ENCODE data around the gene CASP3. TPM values are rescaled to one million over a fixed set of nuclear protein-coding genes. Genes with fewer than 3 reads are reported as not detected.

CASP3 gene
- polyA plus RNA-seq, 4 donors, result 37.2 to 66.6 (median 57.8) TPM

DNA sequence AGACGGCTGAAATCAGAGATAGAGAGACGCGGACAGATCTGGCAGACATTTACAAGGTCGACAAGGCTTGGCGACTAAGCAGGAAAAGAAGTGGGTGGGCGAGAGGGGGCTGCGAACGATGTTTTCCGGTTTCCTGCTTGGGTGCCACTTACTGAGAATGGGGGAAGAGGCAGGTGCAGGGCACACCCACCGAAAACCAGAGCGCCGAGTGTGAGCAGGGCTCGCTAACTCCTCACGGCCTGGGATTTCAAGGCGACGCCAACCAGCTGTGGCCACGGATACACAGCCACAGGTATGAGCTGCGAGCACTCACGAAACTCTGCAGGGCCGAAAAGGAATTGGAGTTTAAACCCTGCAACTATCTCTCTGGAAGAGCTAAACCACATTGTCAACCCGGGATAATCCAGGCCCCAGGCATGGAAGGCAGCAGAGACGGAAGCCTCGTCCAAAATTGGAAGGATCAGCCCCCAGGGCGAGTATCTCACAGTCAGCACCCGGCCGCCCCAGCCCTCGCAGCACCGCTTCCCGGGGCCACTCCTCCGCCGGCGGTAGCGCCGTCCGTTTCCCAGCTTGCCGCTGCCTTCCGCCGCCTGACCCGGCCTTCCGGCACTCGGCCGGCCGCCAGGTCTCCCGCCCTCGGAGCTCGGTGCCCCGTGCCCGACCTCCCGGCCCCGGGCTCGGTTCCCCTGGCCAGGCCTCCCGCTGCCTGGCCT lies 778 bp downstream of the CASP3 start:
- peak overlapping the region; percentile 89 to 99 (median 99) for H3K4me3 ChIP-seq (ENCODE audit: low read depth in 1 of 3, low read length in 3 of 3)
- no peaks in the 10 kb centered on the region for H3K27me3 ChIP-seq (ENCODE audit: control insufficient read depth in 3 of 3, insufficient read depth in 3 of 3, low read length in 3 of 3)
- H3K36me3 ChIP-seq (ENCODE audit: control insufficient read depth in 3 of 3, insufficient read depth in 2 of 3, low read depth in 1 of 3, low read length in 3 of 3), result peaks cover 0 to 7% (median 0%) of the 10 kb centered on the region in 3 donors
- DNase-seq, result peak; percentile 51 to 77
- WGBS, 3 donors, result 0 to 1% (median 1%) methylated on average over 34 to 52 of the region's 52 CpGs
- no peaks in the 10 kb centered on the region for H3K9me3 ChIP-seq (ENCODE audit: control insufficient read depth in 2 of 2, insufficient read depth in 1 of 2, low read depth in 1 of 2, low read length in 1 of 2)
- peak overlapping the region; percentile 96 to 98 (median 98) for H3K27ac ChIP-seq (ENCODE audit: low read depth in 1 of 3, low read length in 2 of 3)
- peaks cover 4 to 21% (median 17%) of the 10 kb centered on the region in 3 donors for H3K4me1 ChIP-seq (ENCODE audit: control insufficient read depth in 3 of 3, insufficient read depth in 2 of 3, low read depth in 1 of 3, low read length in 2 of 3)
- FAIRE-seq, result no peak

DNA sequence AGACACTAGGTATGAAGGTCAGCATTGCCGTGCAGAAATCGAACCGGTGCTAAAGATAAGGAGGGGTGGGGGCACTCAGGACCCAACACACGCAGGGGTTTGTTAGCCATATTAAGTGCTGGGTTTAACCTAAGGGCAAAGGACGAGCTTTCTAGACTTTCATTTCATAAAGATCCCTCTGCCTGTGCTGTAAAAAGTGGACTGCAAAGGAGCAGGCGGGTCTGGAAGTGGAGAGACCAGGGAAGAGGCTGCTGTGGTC lies 1.3 kb downstream of the CASP3 start:
- peaks cover 0 to 7% (median 0%) of the 10 kb centered on the region in 3 donors for H3K36me3 ChIP-seq (ENCODE audit: control insufficient read depth in 3 of 3, insufficient read depth in 2 of 3, low read depth in 1 of 3, low read length in 3 of 3)
- peak overlapping the region; percentile 96 to 98 (median 98) for H3K27ac ChIP-seq (ENCODE audit: low read depth in 1 of 3, low read length in 2 of 3)
- H3K9me3 ChIP-seq (ENCODE audit: control insufficient read depth in 2 of 2, insufficient read depth in 1 of 2, low read depth in 1 of 2, low read length in 1 of 2), result no peaks in the 10 kb centered on the region
- FAIRE-seq (no peak), DNase-seq (peak; percentile 49 to 63)
- WGBS, 3 donors, result 1 to 4% (median 2%) methylated on average over 6 of the region's 6 CpGs
- peak overlapping the region; percentile 89 to 99 (median 99) for H3K4me3 ChIP-seq (ENCODE audit: low read depth in 1 of 3, low read length in 3 of 3)
- H3K4me1 ChIP-seq (ENCODE audit: control insufficient read depth in 3 of 3, insufficient read depth in 2 of 3, low read depth in 1 of 3, low read length in 2 of 3), result peaks cover 4 to 21% (median 17%) of the 10 kb centered on the region in 3 donors
- H3K27me3 ChIP-seq (ENCODE audit: control insufficient read depth in 3 of 3, insufficient read depth in 3 of 3, low read length in 3 of 3), result no peaks in the 10 kb centered on the region

DNA sequence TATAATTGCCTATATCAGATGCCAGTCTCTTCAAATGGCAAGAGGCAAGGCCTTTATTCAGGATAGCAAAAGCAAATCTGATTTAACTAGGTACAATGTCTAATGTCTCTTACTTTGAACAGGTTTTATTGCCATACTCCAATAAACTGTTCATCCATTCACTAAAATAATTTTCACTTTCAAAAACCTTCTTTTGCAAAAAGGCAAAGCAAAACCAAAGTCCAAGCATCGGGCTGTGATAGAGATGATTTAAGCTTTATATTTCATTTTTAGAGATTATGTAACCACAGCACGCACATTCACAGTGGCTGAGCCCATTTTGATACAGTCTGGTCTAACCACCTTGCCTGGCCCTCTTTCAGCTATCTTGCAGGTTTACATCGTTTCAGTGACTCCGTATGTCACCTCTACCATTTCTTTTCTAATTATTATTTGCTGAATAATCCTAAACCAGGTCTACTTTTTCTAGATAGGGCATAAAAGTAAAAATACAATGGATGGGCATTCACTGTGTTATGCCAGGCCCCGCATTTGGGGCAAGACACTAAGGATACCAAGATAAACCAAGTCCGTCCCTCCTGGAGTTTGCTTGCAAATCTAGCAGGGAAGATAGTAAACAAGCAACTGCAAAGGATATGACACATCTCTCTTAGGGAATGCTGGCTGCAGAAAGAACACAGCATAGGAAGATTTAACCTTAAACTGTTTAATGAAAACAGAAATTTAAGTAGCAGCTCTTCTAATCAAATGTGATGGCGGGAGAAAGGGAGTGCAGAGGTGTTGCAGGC lies 1.8 kb downstream of the CASP3 start:
- no peaks in the 10 kb centered on the region for H3K27me3 ChIP-seq (ENCODE audit: control insufficient read depth in 3 of 3, insufficient read depth in 3 of 3, low read length in 3 of 3)
- H3K4me1 ChIP-seq (ENCODE audit: control insufficient read depth in 3 of 3, insufficient read depth in 2 of 3, low read depth in 1 of 3, low read length in 2 of 3), result peaks cover 4 to 21% (median 17%) of the 10 kb centered on the region in 3 donors
- FAIRE-seq (no peak), DNase-seq (peak; percentile 53 to 64)
- H3K4me3 ChIP-seq (ENCODE audit: low read depth in 1 of 3, low read length in 3 of 3), result peak overlapping the region; percentile 89 to 99 (median 99)
- 11 to 45% (median 14%) methylated on average over 7 of the region's 7 CpGs for WGBS, 3 donors
- no peaks in the 10 kb centered on the region for H3K9me3 ChIP-seq (ENCODE audit: control insufficient read depth in 2 of 2, insufficient read depth in 1 of 2, low read depth in 1 of 2, low read length in 1 of 2)
- peak overlapping the region; percentile 96 to 98 (median 98) for H3K27ac ChIP-seq (ENCODE audit: low read depth in 1 of 3, low read length in 2 of 3)
- H3K36me3 ChIP-seq (ENCODE audit: control insufficient read depth in 3 of 3, insufficient read depth in 2 of 3, low read depth in 1 of 3, low read length in 3 of 3), result peaks cover 0 to 8% (median 0%) of the 10 kb centered on the region in 3 donors

DNA sequence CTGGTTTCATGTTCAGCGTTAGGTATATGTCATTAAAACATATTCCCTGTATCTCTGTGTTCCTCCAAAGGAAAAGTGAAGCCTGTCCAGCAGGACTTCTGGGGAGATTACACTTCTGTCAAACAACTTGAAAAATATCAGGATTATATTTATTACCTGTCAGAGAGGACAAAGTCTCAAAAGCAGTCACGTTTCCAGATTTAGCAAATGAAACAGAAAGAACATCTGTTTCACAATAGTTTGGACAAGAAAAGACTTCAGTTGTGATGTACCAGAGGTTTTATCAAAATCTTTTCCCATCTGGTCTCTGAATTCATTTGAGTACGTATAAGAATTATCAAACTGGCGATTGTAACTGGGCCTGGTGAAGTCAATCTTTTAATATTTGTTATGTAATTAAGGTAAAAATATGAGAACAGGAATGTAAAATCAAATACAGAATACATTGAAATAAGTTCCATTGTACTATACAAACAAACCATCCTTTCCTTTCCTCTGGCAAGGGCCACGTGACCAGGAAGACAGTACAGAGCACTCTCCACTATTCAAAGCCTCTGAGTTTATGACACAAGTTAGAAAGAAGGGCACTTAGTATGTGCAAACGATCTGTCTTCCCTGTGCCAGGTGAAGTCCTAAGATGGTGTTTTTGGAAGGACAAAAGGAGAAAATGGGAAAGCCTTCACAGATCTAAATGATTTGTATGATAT lies 3.2 kb downstream of the CASP3 start:
- H3K27ac ChIP-seq (ENCODE audit: low read depth in 1 of 3, low read length in 2 of 3), result peak overlapping the region in 2 of 3 donors; percentile 46 to 96
- peak; percentile 76 to 78 for DNase-seq
- no peaks in the 10 kb centered on the region for H3K9me3 ChIP-seq (ENCODE audit: control insufficient read depth in 2 of 2, insufficient read depth in 1 of 2, low read depth in 1 of 2, low read length in 1 of 2)
- H3K4me1 ChIP-seq (ENCODE audit: control insufficient read depth in 3 of 3, insufficient read depth in 2 of 3, low read depth in 1 of 3, low read length in 2 of 3), result peaks cover 4 to 21% (median 20%) of the 10 kb centered on the region in 3 donors
- H3K4me3 ChIP-seq (ENCODE audit: low read depth in 1 of 3, low read length in 3 of 3), result peak overlapping the region in 1 of 3 donors; percentile 22
- peaks cover 2 to 14% (median 3%) of the 10 kb centered on the region in 3 donors for H3K36me3 ChIP-seq (ENCODE audit: control insufficient read depth in 3 of 3, insufficient read depth in 2 of 3, low read depth in 1 of 3, low read length in 3 of 3)
- 13 to 43% (median 21%) methylated on average over 6 of the region's 6 CpGs for WGBS, 3 donors
- no peaks in the 10 kb centered on the region for H3K27me3 ChIP-seq (ENCODE audit: control insufficient read depth in 3 of 3, insufficient read depth in 3 of 3, low read length in 3 of 3)
- no peak for FAIRE-seq

DNA sequence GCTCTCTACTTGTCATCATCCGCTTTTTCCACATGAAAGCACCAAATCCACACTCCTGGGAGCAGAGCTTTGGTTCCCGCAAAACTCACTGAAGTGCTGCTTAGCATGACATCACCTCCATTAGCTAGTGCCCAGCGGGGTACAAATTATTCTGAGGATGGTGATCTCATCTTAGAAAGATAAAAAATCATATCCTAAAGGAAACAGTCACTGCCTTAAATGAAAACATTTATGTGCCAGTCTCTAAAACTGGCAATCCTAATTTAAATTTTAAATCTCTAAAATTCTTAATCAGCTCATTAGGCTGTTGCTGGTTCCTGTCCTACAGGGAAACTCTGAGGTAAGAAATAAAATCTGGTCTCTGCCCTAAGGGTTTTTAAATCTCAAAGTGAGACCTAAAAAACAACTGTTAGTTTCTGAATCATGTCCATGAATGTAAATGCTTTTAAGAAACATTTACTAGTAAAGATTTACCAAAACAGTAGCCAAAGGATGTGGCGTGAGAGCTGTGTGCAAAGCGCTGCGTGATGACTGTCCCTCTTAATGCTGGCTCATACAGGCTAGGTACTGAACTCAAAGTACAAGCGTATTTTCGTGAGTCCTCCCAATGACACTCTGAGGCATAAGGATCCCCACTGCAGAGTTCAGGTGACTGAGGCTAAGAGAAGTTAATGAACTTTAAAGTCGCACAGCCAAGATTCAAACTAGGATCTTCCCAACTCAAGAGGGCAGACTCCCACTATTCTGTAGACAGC lies 4.5 kb downstream of the CASP3 start:
- Histone ChIP-seq H3K27me3 (ENCODE audit: control insufficient read depth in 3 of 3, insufficient read depth in 3 of 3, low read length in 3 of 3) (no peaks in the 10 kb centered on the region), H3K27ac (ENCODE audit: low read depth in 1 of 3, low read length in 2 of 3) (peak overlapping the region in 1 of 3 donors; percentile 12), H3K9me3 (ENCODE audit: control insufficient read depth in 2 of 2, insufficient read depth in 1 of 2, low read depth in 1 of 2, low read length in 1 of 2) (no peaks in the 10 kb centered on the region), H3K4me1 (ENCODE audit: control insufficient read depth in 3 of 3, insufficient read depth in 2 of 3, low read depth in 1 of 3, low read length in 2 of 3) (peaks cover 4 to 18% (median 16%) of the 10 kb centered on the region in 3 donors), H3K4me3 (ENCODE audit: low read depth in 1 of 3, low read length in 3 of 3) (no peak overlapping the region), H3K36me3 (ENCODE audit: control insufficient read depth in 3 of 3, insufficient read depth in 2 of 3, low read depth in 1 of 3, low read length in 3 of 3) (peaks cover 2 to 14% (median 3%) of the 10 kb centered on the region in 3 donors)
- DNase-seq (no peak), FAIRE-seq (no peak)
- WGBS, 3 donors, result 77 to 86% (median 83%) methylated on average over 9 of the region's 9 CpGs

DNA sequence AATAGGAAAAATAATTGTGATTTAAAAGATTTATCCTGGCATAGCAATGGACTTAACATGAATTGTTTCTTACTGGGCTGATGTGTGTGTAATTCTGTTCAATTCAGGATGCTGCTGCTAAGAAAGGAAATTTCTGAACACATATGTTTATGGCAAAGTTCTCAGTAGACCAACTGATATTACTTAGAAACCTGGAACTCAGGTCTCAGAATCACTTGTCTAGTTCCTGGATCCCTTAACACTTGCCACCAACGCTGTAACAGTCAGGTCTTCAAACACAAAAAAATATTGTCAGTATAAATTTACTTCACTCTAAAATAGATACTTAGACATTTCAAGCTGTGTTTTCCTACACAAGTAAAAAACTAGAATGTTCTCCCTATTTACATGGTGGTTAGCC lies 5.5 kb downstream of the CASP3 start:
- 66 to 79% (median 76%) methylated on average over 1 of the region's 1 CpG for WGBS, 3 donors
- FAIRE-seq, result no peak

DNA sequence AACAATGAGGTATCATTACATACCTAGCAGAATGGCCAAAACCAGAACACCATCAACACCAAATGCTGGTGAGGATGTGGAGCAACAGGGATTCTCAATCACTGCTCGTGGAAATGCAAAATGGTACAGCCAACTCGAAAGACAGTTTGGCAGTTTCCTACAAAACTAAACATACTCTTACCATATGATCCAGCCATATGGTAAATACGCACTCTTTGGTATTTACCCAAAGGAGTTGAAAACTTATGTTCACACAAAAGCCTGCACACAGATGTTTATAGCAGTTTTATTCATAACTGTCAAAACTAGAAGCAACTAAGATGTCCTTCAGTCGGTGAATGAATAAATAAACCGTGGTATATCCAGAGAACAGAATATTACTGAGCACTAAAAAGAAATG lies 7.8 kb downstream of the CASP3 start:
- H3K9me3 ChIP-seq (ENCODE audit: control insufficient read depth in 2 of 2, insufficient read depth in 1 of 2, low read depth in 1 of 2, low read length in 1 of 2), result peaks cover 0 to 5% of the 10 kb centered on the region in 2 donors
- H3K27me3 ChIP-seq (ENCODE audit: control insufficient read depth in 3 of 3, insufficient read depth in 3 of 3, low read length in 3 of 3), result no peaks in the 10 kb centered on the region
- FAIRE-seq, result no peak
- no peak overlapping the region for H3K27ac ChIP-seq (ENCODE audit: low read depth in 1 of 3, low read length in 2 of 3)
- H3K36me3 ChIP-seq (ENCODE audit: control insufficient read depth in 3 of 3, insufficient read depth in 2 of 3, low read depth in 1 of 3, low read length in 3 of 3), result peaks cover 7 to 34% (median 8%) of the 10 kb centered on the region in 3 donors
- no peak for DNase-seq
- no peak overlapping the region for H3K4me3 ChIP-seq (ENCODE audit: low read depth in 1 of 3, low read length in 3 of 3)
- WGBS, 3 donors, result 91 to 93% (median 92%) methylated on average over 5 of the region's 5 CpGs
- peaks cover 4 to 15% (median 6%) of the 10 kb centered on the region in 3 donors for H3K4me1 ChIP-seq (ENCODE audit: control insufficient read depth in 3 of 3, insufficient read depth in 2 of 3, low read depth in 1 of 3, low read length in 2 of 3)

More for the DNA sequence above, 5.5 kb downstream of the CASP3 start:
- peaks cover 4 to 18% (median 16%) of the 10 kb centered on the region in 3 donors for H3K4me1 ChIP-seq (ENCODE audit: control insufficient read depth in 3 of 3, insufficient read depth in 2 of 3, low read depth in 1 of 3, low read length in 2 of 3)
- H3K36me3 ChIP-seq (ENCODE audit: control insufficient read depth in 3 of 3, insufficient read depth in 2 of 3, low read depth in 1 of 3, low read length in 3 of 3), result peaks cover 2 to 19% (median 3%) of the 10 kb centered on the region in 3 donors
- no peaks in the 10 kb centered on the region for H3K9me3 ChIP-seq (ENCODE audit: control insufficient read depth in 2 of 2, insufficient read depth in 1 of 2, low read depth in 1 of 2, low read length in 1 of 2)
- H3K27ac ChIP-seq (ENCODE audit: low read depth in 1 of 3, low read length in 2 of 3), result no peak overlapping the region
- no peak for DNase-seq
- no peak overlapping the region for H3K4me3 ChIP-seq (ENCODE audit: low read depth in 1 of 3, low read length in 3 of 3)
- no peaks in the 10 kb centered on the region for H3K27me3 ChIP-seq (ENCODE audit: control insufficient read depth in 3 of 3, insufficient read depth in 3 of 3, low read length in 3 of 3)
